PC-9 (cell line): ENCODE measurements around the gene ETV2. TPM values are rescaled to one million over a fixed set of nuclear protein-coding genes. Genes with fewer than 3 reads are reported as not detected.

Experiments
- BruUV-seq: library from RNA; stranded (reverse); fragments of 400-500 nt; replicated peaks from 2 replicates; lab custom pipeline; 2021; lab: Mats Ljungman, UMichigan
- CTCF ChIA-PET: fragments of 300-600 bp; sonication (Branson Sonifier 250); formaldehyde crosslinking; loops from one replicate; lab custom pipeline; 2022; ENCODE audit warnings: antibody characterized with exemption; lab: Charles Lee
- POLR2A ChIA-PET: fragments of 300-600 bp; sonication (Branson Sonifier 250); formaldehyde crosslinking; loops from one replicate; lab custom pipeline; 2022; ENCODE audit warnings: antibody characterized with exemption; ENCODE audit not compliant: unreplicated experiment; lab: Charles Lee
- DNase-seq, 2 experiments: peaks; one replicate each; pipeline versions ENCODE4 v3.0.0 to v3.0.0-alpha.2; 2015 to 2022; ENCODE audit warnings: mixed read lengths in 1 of 2
- H2AFZ ChIP-seq: fragments of 200-600 bp; sonication (generic); 2 replicates; pipeline ENCODE4 v1.8.1; 2017; ENCODE audit warnings: antibody characterized with exemption
- H3F3A ChIP-seq: fragments of 200-600 bp; sonication (generic); 2 replicates; pipeline ENCODE4 v1.8.1; 2017; ENCODE audit warnings: antibody characterized with exemption, mild to moderate bottlenecking, low read depth; ENCODE audit not compliant: insufficient read depth
- H3K27ac ChIP-seq: fragments of 200-600 bp; sonication (generic); 2 replicates; pipeline ENCODE4 v1.6.1; 2016; ENCODE audit warnings: mixed run types
- H3K27me3 ChIP-seq: fragments of 200-600 bp; sonication (generic); 2 replicates; pipeline ENCODE4 v1.6.1; 2016; ENCODE audit warnings: low read depth, mixed run types; ENCODE audit not compliant: insufficient read depth
- H3K36me3 ChIP-seq: fragments of 200-600 bp; sonication (generic); 2 replicates; pipeline ENCODE4 v1.6.1; 2016; ENCODE audit warnings: low read depth, mixed run types
- H3K4me1 ChIP-seq: fragments of 200-600 bp; sonication (generic); replicated peaks from 2 replicates; pipeline ENCODE4 v1.6.1; 2016; ENCODE audit warnings: mixed run types; ENCODE audit not compliant: insufficient read depth
- H3K4me2 ChIP-seq: fragments of 200-600 bp; sonication (generic); 2 replicates; pipeline ENCODE4 v1.6.1; 2017; ENCODE audit warnings: mixed run types
- H3K4me3 ChIP-seq: fragments of 200-600 bp; sonication (generic); 2 replicates; pipeline ENCODE4 v1.6.1; 2016; ENCODE audit warnings: mixed run types
- H3K79me2 ChIP-seq: fragments of 200-600 bp; sonication (generic); 2 replicates; pipeline ENCODE4 v1.6.1; 2017; ENCODE audit warnings: low read depth, mixed run types
- H3K9me2 ChIP-seq: fragments of 200-600 bp; sonication (generic); 2 replicates; pipeline ENCODE4 v1.8.1; 2017; ENCODE audit warnings: mild to moderate bottlenecking; ENCODE audit not compliant: insufficient read depth
- H3K9me3 ChIP-seq: fragments of 200-600 bp; sonication (generic); 2 replicates; pipeline ENCODE4 v1.8.1; 2016; ENCODE audit warnings: low read depth; ENCODE audit not compliant: insufficient read depth
- H4K20me1 ChIP-seq: fragments of 200-600 bp; sonication (generic); 2 replicates; pipeline ENCODE4 v1.8.1; 2017; ENCODE audit not compliant: insufficient read depth
- EZH2 ChIP-seq: fragments of 200-600 bp; sonication (generic); IDR thresholded peaks from 2 replicates; pipeline ENCODE4 v1.8.0; 2017; ENCODE audit warnings: antibody characterized with exemption, low read depth
- intact Hi-C: fragments of 100-400 bp; cut with micrococcal nuclease; formaldehyde crosslinking; loops from one replicate; pipeline ENCODE4 v1.10.0; 2022; ENCODE audit not compliant: unreplicated experiment
- total RNA-seq: library from RNA; stranded (reverse); gene quantifications from 2 replicates; pipeline ENCODE4 v1.2.3, GENCODE V29; 2021
- TF ChIP-seq, protein P1 (sequence below): fragments of 200-600 bp; sonication (generic); conservative IDR thresholded peaks from 2 replicates; pipeline ENCODE4 v1.6.1; 2017; ENCODE audit warnings: mixed run types, antibody characterized with exemption, mild to moderate bottlenecking, moderate library complexity

ETV2 gene
- total RNA-seq, 1 experiment from 2014 or later: 1.8 TPM

DNA sequence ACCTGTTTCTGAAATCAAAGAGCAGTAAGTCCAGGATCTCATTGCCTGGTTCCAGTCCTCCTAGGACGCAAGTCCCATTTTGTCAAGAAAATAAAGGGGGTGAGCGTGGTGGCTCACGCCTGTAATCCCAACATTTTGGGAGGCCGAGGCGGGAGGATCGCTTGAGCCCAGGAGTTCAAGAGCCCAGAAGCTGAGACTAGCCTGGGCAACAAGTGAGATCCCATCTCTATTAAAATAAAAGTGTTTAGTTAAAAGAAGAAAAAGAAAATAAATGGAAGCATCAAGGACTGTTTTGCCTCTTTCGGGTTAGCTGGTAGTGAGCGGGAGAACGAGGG is 29.4 kb upstream of the ETV2 start:
- no peak for DNase-seq
- H3K27me3 ChIP-seq: no peaks in the 10 kb centered on the region
- H3K36me3 ChIP-seq: no peaks in the 10 kb centered on the region
- no peak for TF ChIP-seq EZH2
- TF ChIP-seq, protein P1, sequence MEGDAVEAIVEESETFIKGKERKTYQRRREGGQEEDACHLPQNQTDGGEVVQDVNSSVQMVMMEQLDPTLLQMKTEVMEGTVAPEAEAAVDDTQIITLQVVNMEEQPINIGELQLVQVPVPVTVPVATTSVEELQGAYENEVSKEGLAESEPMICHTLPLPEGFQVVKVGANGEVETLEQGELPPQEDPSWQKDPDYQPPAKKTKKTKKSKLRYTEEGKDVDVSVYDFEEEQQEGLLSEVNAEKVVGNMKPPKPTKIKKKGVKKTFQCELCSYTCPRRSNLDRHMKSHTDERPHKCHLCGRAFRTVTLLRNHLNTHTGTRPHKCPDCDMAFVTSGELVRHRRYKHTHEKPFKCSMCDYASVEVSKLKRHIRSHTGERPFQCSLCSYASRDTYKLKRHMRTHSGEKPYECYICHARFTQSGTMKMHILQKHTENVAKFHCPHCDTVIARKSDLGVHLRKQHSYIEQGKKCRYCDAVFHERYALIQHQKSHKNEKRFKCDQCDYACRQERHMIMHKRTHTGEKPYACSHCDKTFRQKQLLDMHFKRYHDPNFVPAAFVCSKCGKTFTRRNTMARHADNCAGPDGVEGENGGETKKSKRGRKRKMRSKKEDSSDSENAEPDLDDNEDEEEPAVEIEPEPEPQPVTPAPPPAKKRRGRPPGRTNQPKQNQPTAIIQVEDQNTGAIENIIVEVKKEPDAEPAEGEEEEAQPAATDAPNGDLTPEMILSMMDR: no peak
- TSS peak; percentile 57 for BruUV-seq
- no peak overlapping the region for H3K27ac ChIP-seq
- H3K4me1 ChIP-seq: 0 out of 2 replicates have a peak, but pooled peaks cover 5% of the 10 kb centered on the region
- peak overlapping the region; percentile 83 for H3K4me2 ChIP-seq
- H3K79me2 ChIP-seq: peaks cover 4% of the 10 kb centered on the region; the same call in 1 of the 2 replicates
- intact Hi-C loops: loop anchor here (1.0 kb wide), 1 partner anchor 16 kb away; no protein-coding TSS in a partner anchor
- no peaks in the 10 kb centered on the region for H3K9me2 ChIP-seq
- ChIA-PET CTCF (no interaction called here), POLR2A (interaction anchor here (0.7 to 0.8 kb wide), 2 partner anchors 26 to 136 kb away, joined by 5 to 6 read pairs; no protein-coding TSS in a partner anchor)
- peaks cover 9% of the 10 kb centered on the region for H3K9me3 ChIP-seq
- no peaks in the 10 kb centered on the region for H3F3A ChIP-seq
- peak overlapping the region; percentile 90 for H2AFZ ChIP-seq
- peak overlapping the region; percentile 68 for H3K4me3 ChIP-seq
- no peaks in the 10 kb centered on the region for H4K20me1 ChIP-seq

GRCh38 chr19:35612559-35613321 is 28.8 kb upstream of the ETV2 start, which contains the start of gene HAUS5:
TSS of gene HAUS5 (plus strand) at chr19:35612735. CDS start at chr19:35612795, 60 bp downstream.
- no peaks in the 10 kb centered on the region for H4K20me1 ChIP-seq
- H3K79me2 ChIP-seq: peaks cover 4% of the 10 kb centered on the region; the same call in 1 of the 2 replicates
- ChIA-PET CTCF (interaction anchor here (0.5 kb wide), 1 partner anchor 570 kb away, joined by 4 read pairs; no protein-coding TSS in a partner anchor), POLR2A (interaction anchor here (0.7 to 0.8 kb wide), 2 partner anchors 25 to 135 kb away, joined by 5 to 6 read pairs; no protein-coding TSS in a partner anchor)
- peaks cover 3% of the 10 kb centered on the region; the same call in 1 of the 2 replicates for H3K9me3 ChIP-seq
- peak within 1 kb of the TSS; percentile 83 for H3K4me2 ChIP-seq
- no peaks in the 10 kb centered on the region for H3F3A ChIP-seq
- peak; percentile 82 to 95 for DNase-seq
- H3K9me2 ChIP-seq: no peaks in the 10 kb centered on the region
- H3K27ac ChIP-seq: no peak within 1 kb of the TSS
- intact Hi-C loops: loop anchor here (1.0 kb wide), 1 partner anchor 16 kb away; no protein-coding TSS in a partner anchor
- peak within 1 kb of the TSS; percentile 90 for H2AFZ ChIP-seq
- H3K27me3 ChIP-seq: no peaks in the 10 kb centered on the region
- peak within 1 kb of the TSS; percentile 68 for H3K4me3 ChIP-seq
- 0 out of 2 replicates have a peak, but pooled peaks cover 5% of the 10 kb centered on the region for H3K4me1 ChIP-seq
- TF ChIP-seq, protein P1: no peak
- no peak for TF ChIP-seq EZH2
- H3K36me3 ChIP-seq: no peaks in the 10 kb centered on the region
- BruUV-seq: TSS peak; percentile 51

DNA sequence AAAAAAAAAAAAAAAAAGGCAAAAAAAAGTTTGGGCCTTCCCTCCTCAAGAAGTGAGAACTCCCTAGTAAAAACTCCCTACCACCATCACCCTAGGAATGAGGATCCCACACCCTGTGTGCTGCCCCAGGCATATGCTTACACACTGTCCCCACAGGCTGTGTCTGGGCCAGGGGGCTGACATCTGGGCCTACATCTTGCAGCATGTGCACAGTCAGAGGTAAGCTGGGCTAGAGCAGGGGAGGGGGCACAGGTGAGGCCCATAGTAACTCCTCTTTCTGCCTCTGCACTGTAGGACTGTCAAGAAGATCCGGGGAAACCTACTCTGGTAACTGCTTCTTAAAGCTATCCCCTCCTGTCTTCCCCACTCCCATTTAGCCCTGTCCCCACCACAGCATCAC is 28.0 kb upstream of the ETV2 start:
- no peaks in the 10 kb centered on the region for H3F3A ChIP-seq
- no peaks in the 10 kb centered on the region for H3K36me3 ChIP-seq
- POLR2A ChIA-PET: no interaction called here
- no peaks in the 10 kb centered on the region for H3K27me3 ChIP-seq
- peak overlapping the region; percentile 83; the same call in 1 of the 2 replicates for H3K4me2 ChIP-seq
- TF ChIP-seq, protein P1: no peak
- TF ChIP-seq EZH2: no peak
- no peaks in the 10 kb centered on the region for H3K9me2 ChIP-seq
- intact Hi-C loops: no loop called here
- CTCF ChIA-PET: no interaction called here
- 0 out of 2 replicates have a peak, but pooled peaks cover 5% of the 10 kb centered on the region for H3K4me1 ChIP-seq
- H2AFZ ChIP-seq: no peak overlapping the region
- H3K4me3 ChIP-seq: peak overlapping the region; percentile 68; the same call in 1 of the 2 replicates
- BruUV-seq: no TSS peak
- peaks cover 4% of the 10 kb centered on the region; the same call in 1 of the 2 replicates for H3K79me2 ChIP-seq
- no peaks in the 10 kb centered on the region for H4K20me1 ChIP-seq
- no peak overlapping the region for H3K27ac ChIP-seq
- no peaks in the 10 kb centered on the region for H3K9me3 ChIP-seq
- no peak for DNase-seq
